NB4 (cell line): Measurements from ENCODE around the gene VPS13C.

Source experiments
- CTCF ChIP-seq: IDR thresholded peaks from one replicate; pipeline ENCODE4 v1.5.1; 2012; ENCODE audit warnings: low read depth, low read length
- POLR2A ChIP-seq: IDR thresholded peaks from 2 replicates; pipeline ENCODE4 v1.6.1; 2011; ENCODE audit warnings: mild to moderate bottlenecking; ENCODE audit not compliant: insufficient read length; ENCODE audit errors: extremely low read depth

GRCh38 chr15:62106096-62106495 lies 45.8 kb upstream of the VPS13C start:
- TF ChIP-seq CTCF (no peak), POLR2A (no peak)
